HUES64 (cell line): ENCODE measurements around the gene GPR132. TPM values are rescaled to one million over a fixed set of nuclear protein-coding genes. Genes with fewer than 3 reads are reported as not detected.
"Not testable (repeated sequence)": the region's sequence is repeated elsewhere in the genome, so short reads cannot be mapped to it uniquely, and the experiment has no call there.

ENCODE experiments used
- H3K27ac ChIP-seq: 2 replicates; pipeline ENCODE4 v1.7.0; 2013; ENCODE audit warnings: low read depth, low read length, inconsistent platforms
- H3K27me3 ChIP-seq: 2 replicates; pipeline ENCODE4 v1.6.1; 2013; ENCODE audit warnings: mild to moderate bottlenecking, low read length; ENCODE audit not compliant: insufficient read depth
- H3K36me3 ChIP-seq: 2 replicates; pipeline ENCODE4 v1.6.1; 2013; ENCODE audit warnings: mild to moderate bottlenecking, low read length; ENCODE audit not compliant: insufficient read depth
- H3K4me1 ChIP-seq: 2 replicates; pipeline ENCODE4 v1.6.1; 2013; ENCODE audit warnings: mild to moderate bottlenecking, low read length, moderate library complexity; ENCODE audit not compliant: insufficient read depth
- H3K4me3 ChIP-seq: 2 replicates; pipeline ENCODE4 v1.5.1; 2013; ENCODE audit warnings: mild to moderate bottlenecking, low read length, moderate library complexity
- H3K9ac ChIP-seq: 2 replicates; pipeline ENCODE4 v1.6.1; 2013; ENCODE audit warnings: mild to moderate bottlenecking, low read depth, low read length
- H3K9me3 ChIP-seq: 2 replicates; pipeline ENCODE4 v1.6.1; 2013; ENCODE audit warnings: low read depth, low read length; ENCODE audit not compliant: insufficient read depth
- WGBS: fragments of 150-250, 120-280 bp; methylation state at CpG from one replicate; pipeline ENCODE4 v1.1.7; 2013; ENCODE audit warnings: missing lambda C conversion rate; 5-methylcytosine and 5-hydroxymethylcytosine counted together
- polyA plus RNA-seq, 2 experiments: library from polyadenylated mRNA; stranded (reverse); fragments of 50-300 nt; gene quantifications; one replicate each; pipeline ENCODE4 v1.2.3, GENCODE V29; 2013

Gene GPR132
- polyA plus RNA-seq (2013, experiment 1 of 2) = 0.15 TPM
- not detected for polyA plus RNA-seq (2013, experiment 2 of 2)

GRCh38 chr14:105065280-105066228 lies at the start of gene GPR132:
TSS of gene GPR132 (minus strand) at chr14:105065430. CDS start at chr14:105055420, 10,010 bp downstream.
- no peaks in the 10 kb centered on the region for H3K36me3 ChIP-seq
- H3K9me3 ChIP-seq = no peaks in the 10 kb centered on the region
- no peak within 1 kb of the TSS for H3K27ac ChIP-seq
- H3K27me3 ChIP-seq = no peaks in the 10 kb centered on the region
- H3K9ac ChIP-seq = no peak within 1 kb of the TSS
- WGBS = 91% methylated on average over 22 of the region's 22 CpGs
- no peaks in the 10 kb centered on the region for H3K4me1 ChIP-seq
- no peak within 1 kb of the TSS for H3K4me3 ChIP-seq

- H3K4me1 ChIP-seq, H3K36me3 ChIP-seq, H3K9me3 ChIP-seq, H3K9ac ChIP-seq, H3K27ac ChIP-seq, H3K4me3 ChIP-seq: not testable (repeated sequence)
- peaks cover 12% of the 10 kb centered on the region; the same call in 1 of the 2 replicates for H3K27me3 ChIP-seq
- WGBS = 90% methylated on average over 8 of the region's 8 CpGs
Measured at GRCh38 chr14:105109243-105109642, 44.0 kb upstream of the GPR132 start.

GRCh38 chr14:105108516-105108864 lies 43.3 kb upstream of the GPR132 start:
- Histone ChIP-seq H3K4me3 (no peak overlapping the region), H3K36me3 (no peaks in the 10 kb centered on the region), H3K27ac (no peak overlapping the region), H3K27me3 (peaks cover 12% of the 10 kb centered on the region; the same call in 1 of the 2 replicates), H3K9me3 (no peaks in the 10 kb centered on the region), H3K4me1 (no peaks in the 10 kb centered on the region), H3K9ac (no peak overlapping the region)
- 88% methylated on average over 7 of the region's 7 CpGs for WGBS

- WGBS = 85% methylated on average over 9 of the region's 9 CpGs
- Histone ChIP-seq H3K9me3 (no peaks in the 10 kb centered on the region), H3K36me3 (no peaks in the 10 kb centered on the region), H3K4me1 (no peaks in the 10 kb centered on the region), H3K27ac (no peak overlapping the region), H3K27me3 (peaks cover 12% of the 10 kb centered on the region; the same call in 1 of the 2 replicates), H3K9ac (no peak overlapping the region), H3K4me3 (no peak overlapping the region)
Measured at GRCh38 chr14:105107781-105108515, 42.7 kb upstream of the GPR132 start.

GRCh38 chr14:105107351-105107750 lies 42.1 kb upstream of the GPR132 start:
- H3K36me3 ChIP-seq = no peaks in the 10 kb centered on the region
- WGBS = 90% methylated on average over 7 of the region's 7 CpGs
- no peak overlapping the region for H3K9ac ChIP-seq
- H3K4me3 ChIP-seq = no peak overlapping the region
- H3K27me3 ChIP-seq = peaks cover 12% of the 10 kb centered on the region; the same call in 1 of the 2 replicates
- no peak overlapping the region for H3K27ac ChIP-seq
- no peaks in the 10 kb centered on the region for H3K4me1 ChIP-seq
- no peaks in the 10 kb centered on the region for H3K9me3 ChIP-seq

GRCh38 chr14:105105158-105105557 lies 39.9 kb upstream of the GPR132 start:
- Histone ChIP-seq H3K9me3 (peaks cover 11% of the 10 kb centered on the region), H3K4me1 (no peaks in the 10 kb centered on the region), H3K27ac (no peak overlapping the region), H3K27me3 (peaks cover 12% of the 10 kb centered on the region; the same call in 1 of the 2 replicates), H3K4me3 (no peak overlapping the region), H3K36me3 (no peaks in the 10 kb centered on the region), H3K9ac (no peak overlapping the region)
- 88% methylated on average over 5 of the region's 7 CpGs for WGBS

- Histone ChIP-seq H3K4me1 (no peaks in the 10 kb centered on the region), H3K36me3 (no peaks in the 10 kb centered on the region), H3K4me3 (no peak overlapping the region), H3K27ac (no peak overlapping the region), H3K9me3 (peaks cover 24% of the 10 kb centered on the region), H3K27me3 (peaks cover 12% of the 10 kb centered on the region; the same call in 1 of the 2 replicates), H3K9ac (no peak overlapping the region)
- WGBS = 92% methylated on average over 3 of the region's 3 CpGs
Measured at GRCh38 chr14:105102893-105103292, 37.7 kb upstream of the GPR132 start.

- H3K27ac ChIP-seq = no peak overlapping the region
- no peaks in the 10 kb centered on the region for H3K36me3 ChIP-seq
- 92% methylated on average over 7 of the region's 7 CpGs for WGBS
- no peaks in the 10 kb centered on the region for H3K4me1 ChIP-seq
- no peak overlapping the region for H3K9ac ChIP-seq
- peaks cover 24% of the 10 kb centered on the region for H3K9me3 ChIP-seq
- no peak overlapping the region for H3K4me3 ChIP-seq
- peaks cover 12% of the 10 kb centered on the region; the same call in 1 of the 2 replicates for H3K27me3 ChIP-seq
Measured at GRCh38 chr14:105102361-105102870, 37.2 kb upstream of the GPR132 start.

- Histone ChIP-seq H3K9me3 (peaks cover 24% of the 10 kb centered on the region), H3K4me1 (no peaks in the 10 kb centered on the region), H3K9ac (no peak overlapping the region), H3K4me3 (no peak overlapping the region), H3K27me3 (peaks cover 7% of the 10 kb centered on the region), H3K36me3 (no peaks in the 10 kb centered on the region), H3K27ac (no peak overlapping the region)
- 96% methylated on average over 4 of the region's 4 CpGs for WGBS
Measured at GRCh38 chr14:105100910-105101309, 35.7 kb upstream of the GPR132 start.

GRCh38 chr14:105099778-105100177 lies 34.5 kb upstream of the GPR132 start:
- no peaks in the 10 kb centered on the region for H3K36me3 ChIP-seq
- H3K27ac ChIP-seq = no peak overlapping the region
- H3K27me3 ChIP-seq = no peaks in the 10 kb centered on the region; the same call in 1 of the 2 replicates
- 81% methylated on average over 6 of the region's 6 CpGs for WGBS
- no peaks in the 10 kb centered on the region for H3K4me1 ChIP-seq
- peaks cover 24% of the 10 kb centered on the region for H3K9me3 ChIP-seq
- H3K4me3 ChIP-seq = no peak overlapping the region
- no peak overlapping the region for H3K9ac ChIP-seq

GRCh38 chr14:105098316-105098715 lies 33.1 kb upstream of the GPR132 start:
- Histone ChIP-seq H3K36me3 (no peaks in the 10 kb centered on the region), H3K9me3 (peaks cover 24% of the 10 kb centered on the region), H3K4me3 (no peak overlapping the region), H3K27ac (no peak overlapping the region), H3K9ac (no peak overlapping the region), H3K27me3 (peaks cover 15% of the 10 kb centered on the region), H3K4me1 (0 out of 2 replicates have a peak, but pooled peaks cover 4% of the 10 kb centered on the region)
- 91% methylated on average over 7 of the region's 8 CpGs for WGBS
